ENCODE data around the gene CABLES2. TPM values are rescaled to one million over a fixed set of nuclear protein-coding genes. Genes with fewer than 3 reads are reported as not detected.

The CABLES2 gene
- total and polyA plus RNA-seq, 9 of the 15 experiments (the other 6 are each of a cell fraction or from before 2014, with no cell fraction given) = 0.46 to 4.2 (median 1.6) TPM

- intact Hi-C loops (cut with micrococcal nuclease) (no loop called here), in situ Hi-C loops (cut with MboI) (no loop called here)
- WGBS (ENCODE audit: insufficient coverage, low coverage, missing lambda C conversion rate) = 83% methylated on average over 10 of the region's 16 CpGs
- no peak overlapping the region for H2AFZ ChIP-seq (ENCODE audit: low read depth, low read length)
- no peaks in the 10 kb centered on the region for H3K9me3 ChIP-seq (replicated peaks; ENCODE audit: control insufficient read depth, insufficient read depth, low read depth, low read length)
- H4K20me1 ChIP-seq (replicated peaks; ENCODE audit: control insufficient read depth, insufficient read depth, low read length) = 0 out of 2 replicates have a peak, but pooled peaks cover 3% of the 10 kb centered on the region
- ChIA-PET CTCF (ENCODE audit: low intra/inter-chr PET ratio) (no interaction called here), POLR2A (no interaction called here)
- H3K36me3 ChIP-seq (ENCODE audit: control insufficient read depth, insufficient read depth, low read length) = peaks cover 74% of the 10 kb centered on the region; the same call in 2 of the 3 replicates
- H3K4me2 ChIP-seq (ENCODE audit: insufficient read depth, low read length) = no peak overlapping the region
- no peaks in the 10 kb centered on the region for H3K27me3 ChIP-seq (ENCODE audit: control insufficient read depth in 2 of 2, insufficient read depth in 2 of 2, low read length in 2 of 2)
- peaks cover 1% of the 10 kb centered on the region for H3K9me1 ChIP-seq (ENCODE audit: control insufficient read depth, insufficient read depth, low read length)
- no TSS peak for BruUV-seq (replicated peaks)
- TF ChIP-seq CREM (IDR thresholded peaks at IDR 0.05; ENCODE audit: low read depth) = no peak
- no peak for TF ChIP-seq ATF7 (IDR thresholded peaks at IDR 0.05)
- peak; percentile 18; the same call in 1 of the 2 replicates for TF ChIP-seq RBFOX2 (IDR thresholded peaks at IDR 0.05; ENCODE audit: low read depth, low read length)
- no peak for TF ChIP-seq ATF3 (IDR thresholded peaks at IDR 0.05)
- no peak for TF ChIP-seq ATF3 (CRISPR knock-in tag; conservative IDR thresholded peaks at IDR 0.05)
- ATAC-seq (no peak), FAIRE-seq (no peak), DNase-seq (ENCODE audit: extremely low read depth in 1 of 4, low spot score in 3 of 4) (no peak)
- no peak overlapping the region for H3K4me3 ChIP-seq
- peak overlapping the region in 1 of 2 experiments; percentile 73; a peak in 2 of 4 replicates for H3K9ac ChIP-seq (ENCODE audit: insufficient read depth in 1 of 2, low read depth in 2 of 2, low read length in 2 of 2)
- peaks cover 30 to 91% of the 10 kb centered on the region in 2 experiments for H3K4me1 ChIP-seq (replicated peaks in 1 of 2; ENCODE audit: control insufficient read depth in 2 of 2, insufficient read depth in 2 of 2, low read length in 2 of 2)
- peaks cover 53% of the 10 kb centered on the region for H3K79me2 ChIP-seq (ENCODE audit: control insufficient read depth, insufficient read depth, low read length)
- no peak overlapping the region for H3K27ac ChIP-seq (ENCODE audit: extremely low read depth, low read depth, low read length)
Observed at GRCh38 chr20:62354811-62355341, 52.2 kb downstream of the CABLES2 start.

Data from K562 (cell line).